Panc1 (cell line): ENCODE results near the gene UPF2.

Source experiments
- POLR2AphosphoS5 ChIP-seq: IDR thresholded peaks from 2 replicates; pipeline ENCODE4 v1.6.1; 2012; ENCODE audit warnings: mild to moderate bottlenecking, low read depth, low read length, moderate library complexity
- TF ChIP-seq, protein P1 (sequence below): fragments of 450-650 bp; IDR thresholded peaks from 2 replicates; pipeline ENCODE4 v1.5.1; 2017; ENCODE audit warnings: mild to moderate bottlenecking
- TF ChIP-seq, protein P2 (sequence below), 2 experiments: IDR thresholded peaks; 2 replicates each; pipeline ENCODE4 v1.6.1; 2011 to 2012; ENCODE audit warnings: low read depth in 2 of 2, control low read depth in 1 of 2, low read length in 1 of 2, mild to moderate bottlenecking in 1 of 2, moderate library complexity in 1 of 2; ENCODE audit not compliant: insufficient read depth in 1 of 2

DNA sequence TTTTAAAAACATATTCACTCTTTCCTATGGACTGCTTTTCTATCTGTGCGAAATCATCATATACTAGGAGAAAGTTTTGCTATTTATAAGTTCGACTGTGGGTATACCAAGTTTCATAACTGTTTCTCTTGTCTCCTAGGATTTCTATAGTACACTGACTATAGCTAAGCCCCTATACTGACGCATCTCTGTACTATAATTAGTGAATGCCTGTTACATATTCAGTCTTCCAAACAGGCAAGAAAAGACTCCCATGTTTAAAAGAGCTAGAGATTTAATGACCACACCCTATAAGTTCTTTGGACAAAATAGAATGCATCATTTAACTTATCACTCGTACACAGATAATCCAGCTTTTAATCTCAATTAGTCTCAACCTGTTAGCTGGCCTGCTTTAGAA is 80.8 kb downstream of the UPF2 start:
- no peak for TF ChIP-seq POLR2AphosphoS5
- TF ChIP-seq, protein P1, sequence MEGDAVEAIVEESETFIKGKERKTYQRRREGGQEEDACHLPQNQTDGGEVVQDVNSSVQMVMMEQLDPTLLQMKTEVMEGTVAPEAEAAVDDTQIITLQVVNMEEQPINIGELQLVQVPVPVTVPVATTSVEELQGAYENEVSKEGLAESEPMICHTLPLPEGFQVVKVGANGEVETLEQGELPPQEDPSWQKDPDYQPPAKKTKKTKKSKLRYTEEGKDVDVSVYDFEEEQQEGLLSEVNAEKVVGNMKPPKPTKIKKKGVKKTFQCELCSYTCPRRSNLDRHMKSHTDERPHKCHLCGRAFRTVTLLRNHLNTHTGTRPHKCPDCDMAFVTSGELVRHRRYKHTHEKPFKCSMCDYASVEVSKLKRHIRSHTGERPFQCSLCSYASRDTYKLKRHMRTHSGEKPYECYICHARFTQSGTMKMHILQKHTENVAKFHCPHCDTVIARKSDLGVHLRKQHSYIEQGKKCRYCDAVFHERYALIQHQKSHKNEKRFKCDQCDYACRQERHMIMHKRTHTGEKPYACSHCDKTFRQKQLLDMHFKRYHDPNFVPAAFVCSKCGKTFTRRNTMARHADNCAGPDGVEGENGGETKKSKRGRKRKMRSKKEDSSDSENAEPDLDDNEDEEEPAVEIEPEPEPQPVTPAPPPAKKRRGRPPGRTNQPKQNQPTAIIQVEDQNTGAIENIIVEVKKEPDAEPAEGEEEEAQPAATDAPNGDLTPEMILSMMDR: no peak
- TF ChIP-seq, protein P2, sequence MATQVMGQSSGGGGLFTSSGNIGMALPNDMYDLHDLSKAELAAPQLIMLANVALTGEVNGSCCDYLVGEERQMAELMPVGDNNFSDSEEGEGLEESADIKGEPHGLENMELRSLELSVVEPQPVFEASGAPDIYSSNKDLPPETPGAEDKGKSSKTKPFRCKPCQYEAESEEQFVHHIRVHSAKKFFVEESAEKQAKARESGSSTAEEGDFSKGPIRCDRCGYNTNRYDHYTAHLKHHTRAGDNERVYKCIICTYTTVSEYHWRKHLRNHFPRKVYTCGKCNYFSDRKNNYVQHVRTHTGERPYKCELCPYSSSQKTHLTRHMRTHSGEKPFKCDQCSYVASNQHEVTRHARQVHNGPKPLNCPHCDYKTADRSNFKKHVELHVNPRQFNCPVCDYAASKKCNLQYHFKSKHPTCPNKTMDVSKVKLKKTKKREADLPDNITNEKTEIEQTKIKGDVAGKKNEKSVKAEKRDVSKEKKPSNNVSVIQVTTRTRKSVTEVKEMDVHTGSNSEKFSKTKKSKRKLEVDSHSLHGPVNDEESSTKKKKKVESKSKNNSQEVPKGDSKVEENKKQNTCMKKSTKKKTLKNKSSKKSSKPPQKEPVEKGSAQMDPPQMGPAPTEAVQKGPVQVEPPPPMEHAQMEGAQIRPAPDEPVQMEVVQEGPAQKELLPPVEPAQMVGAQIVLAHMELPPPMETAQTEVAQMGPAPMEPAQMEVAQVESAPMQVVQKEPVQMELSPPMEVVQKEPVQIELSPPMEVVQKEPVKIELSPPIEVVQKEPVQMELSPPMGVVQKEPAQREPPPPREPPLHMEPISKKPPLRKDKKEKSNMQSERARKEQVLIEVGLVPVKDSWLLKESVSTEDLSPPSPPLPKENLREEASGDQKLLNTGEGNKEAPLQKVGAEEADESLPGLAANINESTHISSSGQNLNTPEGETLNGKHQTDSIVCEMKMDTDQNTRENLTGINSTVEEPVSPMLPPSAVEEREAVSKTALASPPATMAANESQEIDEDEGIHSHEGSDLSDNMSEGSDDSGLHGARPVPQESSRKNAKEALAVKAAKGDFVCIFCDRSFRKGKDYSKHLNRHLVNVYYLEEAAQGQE (IDR thresholded peaks at IDR 0.05; ENCODE audit: insufficient read depth in 1 of 2, low read depth in 2 of 2, low read length in 1 of 2): no peak
